ENCODE measurements around the gene PIEZO1. TPM values are rescaled to one million over a fixed set of nuclear protein-coding genes. Genes with fewer than 3 reads are reported as not detected.
A peak's percentile ranks its signal among the peaks of the same experiment; 100 is the strongest.

Gene PIEZO1
- total RNA-seq, 1 donor from 2014 or later: 17.8 TPM

DNA sequence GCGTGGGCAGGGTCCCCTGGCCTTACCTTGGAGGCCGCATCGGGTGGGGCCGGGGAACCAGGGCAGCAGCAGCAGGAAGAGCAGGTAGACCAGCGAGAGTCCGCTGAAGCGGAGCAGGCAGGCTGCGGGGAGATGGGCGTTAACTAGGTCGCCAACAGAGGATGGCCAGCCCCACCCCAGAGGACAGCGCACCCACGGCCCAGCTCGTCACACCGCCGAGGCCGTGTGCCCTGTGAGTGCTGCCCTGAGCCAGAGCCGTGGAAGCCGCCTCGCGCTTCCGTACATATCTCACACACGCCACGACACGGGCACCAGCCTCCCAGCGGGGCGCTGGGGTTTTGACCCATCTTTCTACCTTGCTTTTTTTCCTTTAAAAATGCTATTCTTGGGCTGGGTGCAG is 35.7 kb downstream of the PIEZO1 start:
- Mint-ChIP-seq H3K27ac (ENCODE audit: unreplicated experiment) (no peak overlapping the region), H3K4me1 (no peaks in the 10 kb centered on the region), H3K36me3 (ENCODE audit: low read depth) (no peaks in the 10 kb centered on the region), H3K4me3 (no peak overlapping the region), H3K9me3 (no peaks in the 10 kb centered on the region), H3K27me3 (ENCODE audit: low read depth) (no peaks in the 10 kb centered on the region)
- no peak for DNase-seq (ENCODE audit: low read depth, low spot score)
- TF ChIP-seq CTCF (conservative IDR thresholded peaks at IDR 0.05): no peak

DNA sequence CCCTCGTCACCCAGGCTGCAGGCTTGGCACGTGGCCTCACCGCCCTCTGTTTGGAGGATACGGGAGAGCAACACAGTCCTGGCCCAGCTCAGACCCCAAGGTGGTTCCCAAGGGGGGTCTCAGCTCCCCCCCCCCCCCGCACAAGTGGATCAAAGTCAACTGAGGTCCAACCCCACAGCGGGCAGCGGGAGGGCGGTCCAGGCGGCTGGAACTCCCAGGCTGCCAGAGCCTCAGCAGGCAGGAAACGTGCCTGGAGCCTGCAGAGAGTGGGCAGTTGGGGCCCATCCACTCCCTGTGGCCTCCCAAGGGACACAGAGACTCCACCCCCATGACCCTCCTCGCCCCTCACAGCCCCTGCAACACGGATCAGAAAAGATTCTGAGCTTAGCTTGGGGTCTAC is 36.7 kb downstream of the PIEZO1 start:
- Mint-ChIP-seq H3K36me3 (ENCODE audit: low read depth) (no peaks in the 10 kb centered on the region), H3K27ac (ENCODE audit: unreplicated experiment) (peak overlapping the region; percentile 71), H3K4me3 (no peak overlapping the region), H3K9me3 (no peaks in the 10 kb centered on the region), H3K4me1 (no peaks in the 10 kb centered on the region), H3K27me3 (ENCODE audit: low read depth) (no peaks in the 10 kb centered on the region)
- no peak for TF ChIP-seq CTCF (conservative IDR thresholded peaks at IDR 0.05)
- DNase-seq (ENCODE audit: low read depth, low spot score): no peak

DNA sequence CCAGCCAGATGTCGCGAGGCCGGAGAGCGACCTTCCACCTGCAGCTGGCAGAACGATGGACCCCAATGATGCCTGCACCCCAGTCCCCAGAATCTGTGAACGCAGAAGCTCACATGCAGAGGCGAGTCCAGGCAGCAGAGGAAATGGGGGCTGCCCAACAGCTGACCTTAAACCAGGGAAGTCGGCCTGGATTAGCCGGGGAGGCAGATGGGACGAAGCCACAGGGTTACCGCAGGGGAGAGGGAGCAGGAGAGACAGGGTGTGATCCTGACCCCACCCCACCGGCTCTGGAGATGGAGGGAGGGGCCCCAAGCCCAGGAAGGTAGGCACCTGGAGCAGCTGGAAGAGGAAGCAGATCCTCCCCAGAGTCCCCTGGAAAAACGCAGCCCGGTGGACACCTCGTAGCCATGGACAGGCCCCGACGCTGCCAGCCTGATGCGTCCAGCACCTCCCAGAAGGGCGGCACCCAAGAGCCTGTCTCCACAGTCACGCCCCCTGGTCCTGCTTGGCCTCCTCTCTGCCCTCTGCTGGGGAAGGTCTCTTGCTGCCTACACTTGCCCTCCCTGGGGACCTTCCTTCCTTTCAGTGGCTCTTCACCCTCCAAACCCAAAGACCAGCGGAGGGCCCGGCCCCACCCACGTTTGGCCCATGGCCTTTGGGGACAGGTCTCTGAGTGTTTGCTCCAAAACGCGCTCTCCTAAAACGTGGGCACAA is 37.3 kb downstream of the PIEZO1 start:
- H3K36me3 Mint-ChIP-seq (ENCODE audit: low read depth): no peaks in the 10 kb centered on the region
- no peaks in the 10 kb centered on the region for H3K9me3 Mint-ChIP-seq
- TF ChIP-seq CTCF (conservative IDR thresholded peaks at IDR 0.05): peak; percentile 41
- no peaks in the 10 kb centered on the region for H3K4me1 Mint-ChIP-seq
- H3K4me3 Mint-ChIP-seq: no peak overlapping the region
- no peaks in the 10 kb centered on the region for H3K27me3 Mint-ChIP-seq (ENCODE audit: low read depth)
- H3K27ac Mint-ChIP-seq (ENCODE audit: unreplicated experiment): peak overlapping the region; percentile 71
- no peak for DNase-seq (ENCODE audit: low read depth, low spot score)

GRCh38 chr16:88746506-88746905 is 38.5 kb downstream of the PIEZO1 start:
- Mint-ChIP-seq H3K4me1 (no peaks in the 10 kb centered on the region), H3K9me3 (no peaks in the 10 kb centered on the region), H3K27me3 (ENCODE audit: low read depth) (no peaks in the 10 kb centered on the region), H3K27ac (ENCODE audit: unreplicated experiment) (no peak overlapping the region), H3K36me3 (ENCODE audit: low read depth) (no peaks in the 10 kb centered on the region), H3K4me3 (no peak overlapping the region)
- TF ChIP-seq CTCF (conservative IDR thresholded peaks at IDR 0.05): no peak
- no peak for DNase-seq (ENCODE audit: low read depth, low spot score)

GRCh38 chr16:88744577-88745521 is 40.2 kb downstream of the PIEZO1 start:
- no peaks in the 10 kb centered on the region for H3K27me3 Mint-ChIP-seq (ENCODE audit: low read depth)
- H3K4me3 Mint-ChIP-seq: no peak overlapping the region
- no peaks in the 10 kb centered on the region for H3K9me3 Mint-ChIP-seq
- TF ChIP-seq CTCF (conservative IDR thresholded peaks at IDR 0.05): no peak
- H3K36me3 Mint-ChIP-seq (ENCODE audit: low read depth): no peaks in the 10 kb centered on the region
- H3K27ac Mint-ChIP-seq (ENCODE audit: unreplicated experiment): no peak overlapping the region
- DNase-seq (ENCODE audit: low read depth, low spot score): no peak
- no peaks in the 10 kb centered on the region for H3K4me1 Mint-ChIP-seq

Measured in neural crest cell (in vitro differentiated cells).